Measurements from ENCODE around the gene TRIM44.

TRIM44 gene

DNA sequence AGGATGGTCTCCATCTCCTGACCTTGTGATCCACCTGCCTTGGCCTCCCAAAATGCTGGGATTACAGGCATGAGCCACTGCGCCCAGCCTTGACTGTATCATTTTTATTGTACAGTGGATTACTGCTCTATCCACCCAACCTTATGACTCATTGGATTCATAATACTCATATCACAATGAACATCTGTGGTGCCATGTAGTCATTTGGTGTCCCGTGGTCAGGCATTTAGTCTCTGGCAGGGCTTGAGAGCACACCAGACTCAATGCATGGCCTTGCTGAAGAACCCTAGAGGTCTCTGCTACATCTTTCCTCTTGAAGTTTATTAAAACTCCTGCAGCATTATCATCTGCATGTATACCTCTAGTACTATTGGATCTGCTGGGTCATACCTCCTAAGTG is 183.3 kb downstream of the TRIM44 start:
- TF ChIP-seq, protein P1, sequence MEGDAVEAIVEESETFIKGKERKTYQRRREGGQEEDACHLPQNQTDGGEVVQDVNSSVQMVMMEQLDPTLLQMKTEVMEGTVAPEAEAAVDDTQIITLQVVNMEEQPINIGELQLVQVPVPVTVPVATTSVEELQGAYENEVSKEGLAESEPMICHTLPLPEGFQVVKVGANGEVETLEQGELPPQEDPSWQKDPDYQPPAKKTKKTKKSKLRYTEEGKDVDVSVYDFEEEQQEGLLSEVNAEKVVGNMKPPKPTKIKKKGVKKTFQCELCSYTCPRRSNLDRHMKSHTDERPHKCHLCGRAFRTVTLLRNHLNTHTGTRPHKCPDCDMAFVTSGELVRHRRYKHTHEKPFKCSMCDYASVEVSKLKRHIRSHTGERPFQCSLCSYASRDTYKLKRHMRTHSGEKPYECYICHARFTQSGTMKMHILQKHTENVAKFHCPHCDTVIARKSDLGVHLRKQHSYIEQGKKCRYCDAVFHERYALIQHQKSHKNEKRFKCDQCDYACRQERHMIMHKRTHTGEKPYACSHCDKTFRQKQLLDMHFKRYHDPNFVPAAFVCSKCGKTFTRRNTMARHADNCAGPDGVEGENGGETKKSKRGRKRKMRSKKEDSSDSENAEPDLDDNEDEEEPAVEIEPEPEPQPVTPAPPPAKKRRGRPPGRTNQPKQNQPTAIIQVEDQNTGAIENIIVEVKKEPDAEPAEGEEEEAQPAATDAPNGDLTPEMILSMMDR (IDR thresholded peaks at IDR 0.05; ENCODE audit: insufficient read depth, low read length, poor library complexity, severe bottlenecking), result no peak
- TF ChIP-seq EZH2phosphoT487 (conservative IDR thresholded peaks at IDR 0.05; ENCODE audit: low read length), result no peak
- Histone ChIP-seq H3K9me3 (ENCODE audit: insufficient read depth, low read length) (no peaks in the 10 kb centered on the region), H3K4me2 (ENCODE audit: low read depth, low read length, poor library complexity, severe bottlenecking) (no peak overlapping the region), H3K27me3 (ENCODE audit: low read length) (no peaks in the 10 kb centered on the region), H3K4me3 (ENCODE audit: insufficient read depth, low read length, poor library complexity, severe bottlenecking) (no peak overlapping the region), H3F3A (ENCODE audit: insufficient read depth) (no peaks in the 10 kb centered on the region), H3K9me2 (replicated peaks; ENCODE audit: insufficient read depth, low read length) (no peaks in the 10 kb centered on the region), H4K20me1 (ENCODE audit: low read depth, low read length) (no peaks in the 10 kb centered on the region), H2AFZ (ENCODE audit: low read depth, low read length, severe bottlenecking) (no peak overlapping the region), H3K27ac (ENCODE audit: low read depth, low read length) (no peak overlapping the region), H3K36me3 (ENCODE audit: low read length) (no peaks in the 10 kb centered on the region), H3K79me2 (ENCODE audit: insufficient read depth, low read length) (no peaks in the 10 kb centered on the region), H3K9ac (ENCODE audit: low read length) (no peak overlapping the region)

DNA sequence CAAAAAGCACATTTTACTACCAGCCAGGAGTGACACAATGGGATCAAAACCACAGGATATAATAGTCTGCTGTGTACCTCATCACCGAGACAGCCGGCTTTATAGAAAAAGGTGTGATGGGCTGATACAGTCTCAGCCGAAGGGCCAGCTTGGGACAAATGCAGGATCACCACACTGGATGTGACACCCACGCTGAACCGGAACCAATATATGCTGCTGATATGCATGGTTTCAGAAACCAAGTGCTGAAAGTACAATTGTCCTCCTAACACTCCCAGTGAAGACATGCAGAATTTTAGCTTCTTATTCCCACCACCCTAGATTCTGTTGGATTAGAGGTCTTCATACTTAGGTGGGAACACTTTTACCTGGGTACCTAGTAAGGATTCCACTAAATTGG is 184.3 kb downstream of the TRIM44 start:
- no peak overlapping the region for H3K4me3 ChIP-seq (ENCODE audit: insufficient read depth, low read length, poor library complexity, severe bottlenecking)
- H3K9me3 ChIP-seq (ENCODE audit: insufficient read depth, low read length), result no peaks in the 10 kb centered on the region
- TF ChIP-seq, protein P1 (IDR thresholded peaks at IDR 0.05; ENCODE audit: insufficient read depth, low read length, poor library complexity, severe bottlenecking), result no peak
- TF ChIP-seq EZH2phosphoT487 (conservative IDR thresholded peaks at IDR 0.05; ENCODE audit: low read length), result no peak

GRCh38 chr11:35847473-35847872 is 184.9 kb downstream of the TRIM44 start:
- Histone ChIP-seq H3K4me3 (ENCODE audit: insufficient read depth, low read length, poor library complexity, severe bottlenecking) (no peak overlapping the region), H3F3A (ENCODE audit: insufficient read depth) (no peaks in the 10 kb centered on the region), H3K79me2 (ENCODE audit: insufficient read depth, low read length) (no peaks in the 10 kb centered on the region), H3K27me3 (ENCODE audit: low read length) (no peaks in the 10 kb centered on the region), H3K9me3 (ENCODE audit: insufficient read depth, low read length) (no peaks in the 10 kb centered on the region), H3K27ac (ENCODE audit: low read depth, low read length) (no peak overlapping the region), H4K20me1 (ENCODE audit: low read depth, low read length) (no peaks in the 10 kb centered on the region), H3K36me3 (ENCODE audit: low read length) (no peaks in the 10 kb centered on the region), H2AFZ (ENCODE audit: low read depth, low read length, severe bottlenecking) (no peak overlapping the region), H3K4me2 (ENCODE audit: low read depth, low read length, poor library complexity, severe bottlenecking) (no peak overlapping the region), H3K9me2 (replicated peaks; ENCODE audit: insufficient read depth, low read length) (no peaks in the 10 kb centered on the region), H3K9ac (ENCODE audit: low read length) (no peak overlapping the region)
- TF ChIP-seq EZH2phosphoT487 (conservative IDR thresholded peaks at IDR 0.05; ENCODE audit: low read length), result no peak
- TF ChIP-seq, protein P1 (IDR thresholded peaks at IDR 0.05; ENCODE audit: insufficient read depth, low read length, poor library complexity, severe bottlenecking), result no peak

More for the DNA sequence above, 184.3 kb downstream of the TRIM44 start:
- Histone ChIP-seq H3K79me2 (ENCODE audit: insufficient read depth, low read length) (no peaks in the 10 kb centered on the region), H3K9me2 (replicated peaks; ENCODE audit: insufficient read depth, low read length) (no peaks in the 10 kb centered on the region), H3K4me2 (ENCODE audit: low read depth, low read length, poor library complexity, severe bottlenecking) (no peak overlapping the region), H3K9ac (ENCODE audit: low read length) (no peak overlapping the region), H4K20me1 (ENCODE audit: low read depth, low read length) (no peaks in the 10 kb centered on the region), H3K36me3 (ENCODE audit: low read length) (no peaks in the 10 kb centered on the region), H3K27me3 (ENCODE audit: low read length) (no peaks in the 10 kb centered on the region), H3F3A (ENCODE audit: insufficient read depth) (no peaks in the 10 kb centered on the region), H3K27ac (ENCODE audit: low read depth, low read length) (no peak overlapping the region), H2AFZ (ENCODE audit: low read depth, low read length, severe bottlenecking) (no peak overlapping the region)

Data from SU-DHL-6 (cell line).